Measurements from ENCODE around the gene ZNF503. TPM values are rescaled to one million over a fixed set of nuclear protein-coding genes. Genes with fewer than 3 reads are reported as not detected.

The ZNF503 gene
- total and polyA plus RNA-seq, 2 of the 8 experiments (the other 6 are each of a cell fraction or from before 2014, with no cell fraction given), result 0.03 to 0.13 TPM

GRCh38 chr10:75398200-75398691 lies 3.3 kb downstream of the ZNF503 start:
- Histone ChIP-seq H3K9me3 (ENCODE audit: insufficient read depth in 2 of 2, low read depth in 1 of 2, low read length in 1 of 2) (no peaks in the 10 kb centered on the region), H2BK5ac (ENCODE audit: low read depth, low read length) (no peak overlapping the region), H3K14ac (ENCODE audit: insufficient read length) (no peak overlapping the region), H3K36me3 (ENCODE audit: control insufficient read depth in 2 of 4, insufficient read depth in 4 of 4, low read length in 3 of 4) (peaks cover 0 to 5% (median 0%) of the 10 kb centered on the region in 4 experiments; a peak in 1 of 8 replicates), H3K4me2 (ENCODE audit: insufficient read depth in 1 of 2, low read depth in 2 of 2, low read length in 2 of 2) (peak overlapping the region; percentile 75 to 91), H3K4ac (replicated peaks; ENCODE audit: insufficient read length, low read depth, low read length) (no peak overlapping the region), H3K18ac (ENCODE audit: extremely low read depth, low read length) (no peak overlapping the region), H3K56ac (replicated peaks; ENCODE audit: insufficient read length, low read depth, low read length) (no peak overlapping the region), H3K27me3 (replicated peaks in 1 of 4; ENCODE audit: control insufficient read depth in 3 of 4, extremely low read depth in 1 of 4, insufficient read depth in 3 of 4, low read length in 3 of 4) (peaks cover 76 to 99% (median 86%) of the 10 kb centered on the region in 4 experiments), H2AK5ac (ENCODE audit: low read depth, low read length) (no peak overlapping the region), H2BK15ac (ENCODE audit: low read length) (no peak overlapping the region), H2BK120ac (replicated peaks; ENCODE audit: low read depth, low read length) (no peak overlapping the region), H2AFZ (ENCODE audit: low read length) (no peak overlapping the region), H4K8ac (ENCODE audit: extremely low read depth, insufficient read depth, low read length) (no peak overlapping the region), H3K23ac (ENCODE audit: insufficient read length) (no peak overlapping the region), H3K9ac (replicated peaks in 1 of 4; ENCODE audit: extremely low read depth in 1 of 4, low read depth in 3 of 4, low read length in 3 of 4) (no peak overlapping the region), H4K20me1 (replicated peaks in 1 of 2; ENCODE audit: control insufficient read depth in 1 of 2, insufficient read depth in 2 of 2, low read length in 2 of 2) (peaks cover 5 to 16% of the 10 kb centered on the region in 2 experiments), H3K79me2 (ENCODE audit: control insufficient read depth in 1 of 2, insufficient read depth in 2 of 2, low read length in 2 of 2) (no peaks in the 10 kb centered on the region), H3K4me1 (replicated peaks in 1 of 4; ENCODE audit: control insufficient read depth in 3 of 4, insufficient read depth in 4 of 4, low read length in 3 of 4) (peaks cover 0 to 50% (median 22%) of the 10 kb centered on the region in 4 experiments; a peak in 6 of 7 replicates), H3K27ac (ENCODE audit: low read depth, low read length) (no peak overlapping the region), H4K5ac (ENCODE audit: insufficient read length, low read depth, low read length) (no peak overlapping the region), H3K4me3 (ENCODE audit: extremely low read depth in 1 of 4, insufficient read depth in 2 of 4, low read depth in 3 of 4, low read length in 4 of 4) (peak overlapping the region; percentile 17 to 64 (median 28); a peak in 6 of 8 replicates), H2BK12ac (ENCODE audit: low read depth, low read length) (no peak overlapping the region), H3K79me1 (ENCODE audit: low read depth, low read length) (no peaks in the 10 kb centered on the region), H3K23me2 (ENCODE audit: low read depth, low read length) (peaks cover 34% of the 10 kb centered on the region; the same call in 1 of the 2 replicates), H4K91ac (replicated peaks; ENCODE audit: insufficient read length, low read length) (no peak overlapping the region), H2BK20ac (ENCODE audit: low read length) (no peak overlapping the region)
- WGBS, 2 experiments (ENCODE audit: extremely low coverage in 1 of 2, insufficient coverage in 1 of 2, insufficient read length in 1 of 2, insufficient replicate concordance in 2 of 2, low coverage in 1 of 2, low lambda C conversion rate in 2 of 2, missing lambda C conversion rate in 1 of 2), result 7% methylated on average over 12 of the region's 17 CpGs; no CpG with 5 or more reads in 1 of the 2 experiments
- DNase-seq (ENCODE audit: low read depth in 1 of 2, low spot score in 2 of 2) (no peak), FAIRE-seq (no peak)
- ChIA-PET CTCF (ENCODE audit: partially characterized antibody) (interaction anchor here (0.7 to 2.9 kb wide), 6 partner anchors 41 to 905 kb away, joined by 3 to 8 read pairs (median 4); no protein-coding TSS in a partner anchor), POLR2A (ENCODE audit: partially characterized antibody) (no interaction called here)
- TF ChIP-seq SAP30 (IDR thresholded peaks at IDR 0.05; ENCODE audit: insufficient read depth, insufficient replicate concordance, low read length), result no peak
- no peak for TF ChIP-seq RFX5 (IDR thresholded peaks at IDR 0.05; ENCODE audit: borderline replicate concordance, low read depth, low read length)
- no peak for TF ChIP-seq TBP (IDR thresholded peaks at IDR 0.05; ENCODE audit: low read depth, low read length)
- no peak for TF ChIP-seq NANOG (IDR thresholded peaks at IDR 0.05; ENCODE audit: insufficient read depth, low read depth, low read length, poor library complexity, severe bottlenecking)
